ENCODE data around the gene GPR107. TPM values are rescaled to one million over a fixed set of nuclear protein-coding genes. Genes with fewer than 3 reads are reported as not detected.

Gene GPR107
- total RNA-seq, 1 experiment from 2014 or later = 77.4 TPM

- DNase-seq = no peak
- H4K20me1 ChIP-seq (ENCODE audit: insufficient read depth) = 0 out of 2 replicates have a peak, but pooled peaks cover 3% of the 10 kb centered on the region
- H3F3A ChIP-seq (ENCODE audit: insufficient read depth, low read depth) = no peaks in the 10 kb centered on the region
- H3K4me3 ChIP-seq = no peak overlapping the region
- H2AFZ ChIP-seq = no peak overlapping the region
- CTCF ChIA-PET = no interaction called here
- H3K4me2 ChIP-seq = no peak overlapping the region
- H3K79me2 ChIP-seq (ENCODE audit: low read depth) = no peaks in the 10 kb centered on the region
- H3K36me3 ChIP-seq (ENCODE audit: low read depth) = peaks cover 27% of the 10 kb centered on the region
- BruUV-seq (replicated peaks) = no TSS peak
- TF ChIP-seq CTCF (conservative IDR thresholded peaks at IDR 0.05) (no peak), EZH2 (IDR thresholded peaks at IDR 0.05; ENCODE audit: low read depth) (no peak)
- POLR2A ChIA-PET (ENCODE audit: unreplicated experiment) = no interaction called here
- no peaks in the 10 kb centered on the region for H3K9me3 ChIP-seq (ENCODE audit: insufficient read depth, low read depth)
- H3K9me2 ChIP-seq (ENCODE audit: insufficient read depth) = no peaks in the 10 kb centered on the region
- intact Hi-C loops (cut with micrococcal nuclease; ENCODE audit: unreplicated experiment) = no loop called here
- no peak overlapping the region for H3K27ac ChIP-seq
- H3K4me1 ChIP-seq (replicated peaks; ENCODE audit: insufficient read depth) = no peaks in the 10 kb centered on the region
- H3K27me3 ChIP-seq (ENCODE audit: insufficient read depth, low read depth) = no peaks in the 10 kb centered on the region
Measured at GRCh38 chr9:130078547-130078946, 24.8 kb downstream of the GPR107 start.

- peaks cover 11% of the 10 kb centered on the region for H3K36me3 ChIP-seq (ENCODE audit: low read depth)
- POLR2A ChIA-PET (ENCODE audit: unreplicated experiment) = no interaction called here
- H3K27me3 ChIP-seq (ENCODE audit: insufficient read depth, low read depth) = no peaks in the 10 kb centered on the region
- H3F3A ChIP-seq (ENCODE audit: insufficient read depth, low read depth) = no peaks in the 10 kb centered on the region
- CTCF ChIA-PET = interaction anchor here (0.6 kb wide), 1 partner anchor 71 kb away, joined by 5 read pairs; no protein-coding TSS in a partner anchor
- no peaks in the 10 kb centered on the region for H3K79me2 ChIP-seq (ENCODE audit: low read depth)
- no peak overlapping the region for H3K4me3 ChIP-seq
- DNase-seq = no peak
- H3K4me2 ChIP-seq = no peak overlapping the region
- no peaks in the 10 kb centered on the region for H3K9me2 ChIP-seq (ENCODE audit: insufficient read depth)
- no peak overlapping the region for H2AFZ ChIP-seq
- H3K27ac ChIP-seq = no peak overlapping the region
- no peak for TF ChIP-seq EZH2 (IDR thresholded peaks at IDR 0.05; ENCODE audit: low read depth)
- TF ChIP-seq CTCF (conservative IDR thresholded peaks at IDR 0.05) = no peak
- intact Hi-C loops (cut with micrococcal nuclease; ENCODE audit: unreplicated experiment) = no loop called here
- 0 out of 2 replicates have a peak, but pooled peaks cover 2% of the 10 kb centered on the region for H4K20me1 ChIP-seq (ENCODE audit: insufficient read depth)
- no TSS peak for BruUV-seq (replicated peaks)
- no peaks in the 10 kb centered on the region for H3K4me1 ChIP-seq (replicated peaks; ENCODE audit: insufficient read depth)
- no peaks in the 10 kb centered on the region for H3K9me3 ChIP-seq (ENCODE audit: insufficient read depth, low read depth)
Measured at GRCh38 chr9:130084337-130084736, 30.6 kb downstream of the GPR107 start.

- ChIA-PET POLR2A (ENCODE audit: unreplicated experiment) (interaction anchor here (0.7 kb wide), 1 partner anchor 689 kb away, joined by 4 read pairs; no protein-coding TSS in a partner anchor), CTCF (no interaction called here)
- H4K20me1 ChIP-seq (ENCODE audit: insufficient read depth) = 0 out of 2 replicates have a peak, but pooled peaks cover 2% of the 10 kb centered on the region
- no peak overlapping the region for H3K4me2 ChIP-seq
- no TSS peak for BruUV-seq (replicated peaks)
- TF ChIP-seq EZH2 (IDR thresholded peaks at IDR 0.05; ENCODE audit: low read depth) = no peak
- no peak for TF ChIP-seq CTCF (conservative IDR thresholded peaks at IDR 0.05)
- no peaks in the 10 kb centered on the region for H3K79me2 ChIP-seq (ENCODE audit: low read depth)
- DNase-seq = no peak
- no peaks in the 10 kb centered on the region for H3K4me1 ChIP-seq (replicated peaks; ENCODE audit: insufficient read depth)
- intact Hi-C loops (cut with micrococcal nuclease; ENCODE audit: unreplicated experiment) = no loop called here
- no peak overlapping the region for H2AFZ ChIP-seq
- no peaks in the 10 kb centered on the region for H3K9me2 ChIP-seq (ENCODE audit: insufficient read depth)
- no peak overlapping the region for H3K27ac ChIP-seq
- H3K4me3 ChIP-seq = no peak overlapping the region
- no peaks in the 10 kb centered on the region for H3K27me3 ChIP-seq (ENCODE audit: insufficient read depth, low read depth)
- H3K9me3 ChIP-seq (ENCODE audit: insufficient read depth, low read depth) = no peaks in the 10 kb centered on the region
- no peaks in the 10 kb centered on the region; the same call in 1 of the 2 replicates for H3F3A ChIP-seq (ENCODE audit: insufficient read depth, low read depth)
- peaks cover 9% of the 10 kb centered on the region for H3K36me3 ChIP-seq (ENCODE audit: low read depth)
Measured at GRCh38 chr9:130088051-130088450, 34.3 kb downstream of the GPR107 start.

All from PC-9 (cell line).